PC-9 (cell line): ENCODE results near the gene PARP16.

ENCODE experiments used
- EZH2 ChIP-seq: fragments of 200-600 bp; sonication (generic); IDR thresholded peaks from 2 replicates; pipeline ENCODE4 v1.8.0; 2017; ENCODE audit warnings: antibody characterized with exemption, low read depth
- TF ChIP-seq, protein P1 (sequence below): fragments of 200-600 bp; sonication (generic); conservative IDR thresholded peaks from 2 replicates; pipeline ENCODE4 v1.6.1; 2017; ENCODE audit warnings: mixed run types, antibody characterized with exemption, mild to moderate bottlenecking, moderate library complexity

DNA sequence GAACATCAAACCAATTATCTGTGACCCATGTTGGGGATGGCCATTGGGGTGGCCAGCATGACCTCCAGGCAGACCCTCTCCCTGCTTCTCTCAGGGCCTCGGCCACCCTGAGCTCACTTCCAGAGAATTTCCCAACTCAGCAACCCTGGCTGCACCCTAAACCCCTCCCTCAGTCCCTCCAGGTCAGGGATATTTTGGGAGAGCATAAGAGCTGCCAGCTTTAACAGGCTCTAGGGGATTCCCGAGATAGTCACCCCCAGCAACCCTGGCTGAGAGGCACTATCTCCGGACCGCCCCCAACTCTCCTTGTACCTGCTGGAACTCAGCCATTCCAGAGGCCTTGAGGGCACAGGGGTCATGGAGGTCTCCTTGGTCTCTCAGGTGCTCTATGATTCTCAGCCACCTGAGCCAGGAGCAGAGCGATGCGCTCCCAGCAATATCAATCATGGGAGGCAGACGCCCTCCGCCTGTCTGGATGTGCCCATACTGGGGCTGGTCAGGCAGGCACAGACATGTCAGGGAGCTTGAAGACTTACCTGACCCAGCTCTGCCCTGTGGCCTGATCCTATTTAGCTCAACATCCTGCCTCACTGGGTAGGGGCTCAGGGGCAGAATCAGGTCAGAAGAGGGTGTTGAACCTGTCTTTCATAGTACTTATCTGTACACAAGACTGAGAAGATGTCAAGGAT, 40.5 kb downstream of the PARP16 start:
- TF ChIP-seq, protein P1, sequence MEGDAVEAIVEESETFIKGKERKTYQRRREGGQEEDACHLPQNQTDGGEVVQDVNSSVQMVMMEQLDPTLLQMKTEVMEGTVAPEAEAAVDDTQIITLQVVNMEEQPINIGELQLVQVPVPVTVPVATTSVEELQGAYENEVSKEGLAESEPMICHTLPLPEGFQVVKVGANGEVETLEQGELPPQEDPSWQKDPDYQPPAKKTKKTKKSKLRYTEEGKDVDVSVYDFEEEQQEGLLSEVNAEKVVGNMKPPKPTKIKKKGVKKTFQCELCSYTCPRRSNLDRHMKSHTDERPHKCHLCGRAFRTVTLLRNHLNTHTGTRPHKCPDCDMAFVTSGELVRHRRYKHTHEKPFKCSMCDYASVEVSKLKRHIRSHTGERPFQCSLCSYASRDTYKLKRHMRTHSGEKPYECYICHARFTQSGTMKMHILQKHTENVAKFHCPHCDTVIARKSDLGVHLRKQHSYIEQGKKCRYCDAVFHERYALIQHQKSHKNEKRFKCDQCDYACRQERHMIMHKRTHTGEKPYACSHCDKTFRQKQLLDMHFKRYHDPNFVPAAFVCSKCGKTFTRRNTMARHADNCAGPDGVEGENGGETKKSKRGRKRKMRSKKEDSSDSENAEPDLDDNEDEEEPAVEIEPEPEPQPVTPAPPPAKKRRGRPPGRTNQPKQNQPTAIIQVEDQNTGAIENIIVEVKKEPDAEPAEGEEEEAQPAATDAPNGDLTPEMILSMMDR, result no peak
- TF ChIP-seq EZH2, result no peak
